Activated T-helper 17 cell treated with anti-CD3 and anti-CD28 coated beads, Interleukin-2, amount 50 U/mL, for 72 hours (primary cell): ENCODE measurements around the gene GRM1. TPM values are rescaled to one million over a fixed set of nuclear protein-coding genes. Genes with fewer than 3 reads are reported as not detected.

Source experiments
- ATAC-seq: fragments of 150-1000 bp; cut with Tn5 transposase; replicated peaks from 2 replicates; pipeline ENCODE4 v1.10.0; 2021; ENCODE audit warnings: mild to moderate bottlenecking, moderate library complexity
- H3K27ac Mint-ChIP-seq: one replicate; pipeline ENCODE4 v1.8.0; 2022; ENCODE audit warnings: mixed read lengths
- H3K27me3 Mint-ChIP-seq: one replicate; pipeline ENCODE4 v1.8.0; 2022; ENCODE audit warnings: mixed read lengths
- H3K36me3 Mint-ChIP-seq: one replicate; pipeline ENCODE4 v1.8.0; 2022; ENCODE audit warnings: low read depth, mild to moderate bottlenecking, mixed read lengths
- H3K4me1 Mint-ChIP-seq: one replicate; pipeline ENCODE4 v1.8.0; 2022; ENCODE audit warnings: mixed read lengths
- H3K4me3 Mint-ChIP-seq: one replicate; pipeline ENCODE4 v1.8.0; 2022; ENCODE audit warnings: mild to moderate bottlenecking, mixed read lengths
- H3K9me3 Mint-ChIP-seq: one replicate; pipeline ENCODE4 v1.8.0; 2022; ENCODE audit warnings: mixed read lengths
- total RNA-seq, 2 donors: library from RNA; stranded (reverse); gene quantifications; one replicate each; pipeline ENCODE4 v1.2.3, GENCODE V29; 2022

Gene GRM1
- total RNA-seq, 2 donors from 2014 or later = 0.04 TPM; not detected in 1

DNA sequence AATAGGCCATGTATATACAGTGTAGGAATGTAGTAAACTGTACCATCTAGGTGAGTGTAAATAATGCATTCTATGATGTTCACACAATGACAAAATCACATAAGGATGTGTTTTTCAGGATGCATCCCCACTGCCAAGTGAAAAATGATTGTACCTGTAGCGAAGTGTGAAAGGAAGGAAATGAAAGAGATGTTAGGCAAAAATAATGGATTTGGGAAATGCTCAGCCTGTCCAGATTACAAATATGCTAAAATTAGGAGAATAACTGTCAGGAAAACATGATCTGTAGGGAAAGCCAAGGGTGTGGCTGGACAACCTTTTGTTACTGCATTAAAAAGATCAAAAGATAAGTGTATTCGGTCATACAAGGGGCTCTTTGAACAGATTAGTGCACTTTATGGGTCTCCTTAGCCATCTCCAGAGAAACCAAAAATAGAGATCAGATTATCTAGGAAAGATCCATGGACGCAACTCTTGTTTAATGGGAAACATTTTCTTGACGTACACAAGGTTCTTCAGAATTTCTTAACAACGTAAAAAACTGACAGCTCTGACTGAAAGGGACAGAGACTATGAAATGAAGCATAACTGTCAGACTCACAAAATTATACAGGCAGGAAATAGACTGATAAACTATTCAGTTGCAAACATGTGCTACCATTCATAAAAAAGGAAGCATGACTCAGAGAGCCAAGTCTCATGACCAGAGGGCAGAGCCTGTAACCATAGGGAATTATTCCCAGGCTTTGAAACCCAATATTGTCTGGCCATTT, 261.1 kb downstream of the GRM1 start:
- Mint-ChIP-seq H3K27ac (no peak overlapping the region), H3K27me3 (peaks cover 3% of the 10 kb centered on the region), H3K4me3 (no peak overlapping the region), H3K4me1 (no peaks in the 10 kb centered on the region), H3K36me3 (no peaks in the 10 kb centered on the region), H3K9me3 (no peaks in the 10 kb centered on the region)
- ATAC-seq = no peak

DNA sequence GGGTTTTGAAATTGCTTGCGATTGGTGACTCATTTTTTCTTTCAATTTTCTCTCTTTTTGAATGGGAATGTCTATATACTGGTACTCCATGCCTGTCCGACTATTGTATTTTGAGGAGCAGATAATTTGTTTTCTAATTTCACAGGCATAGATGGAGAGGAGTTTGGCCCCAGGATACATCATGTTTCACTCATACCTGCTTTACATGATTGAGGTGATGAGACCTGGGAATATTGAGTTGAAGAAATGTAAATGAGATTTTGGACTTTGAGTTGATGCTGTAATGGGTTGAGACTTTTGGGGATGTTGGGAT, 261.7 kb downstream of the GRM1 start:
- ATAC-seq = no peak
- H3K4me1 Mint-ChIP-seq = no peaks in the 10 kb centered on the region
- peaks cover 3% of the 10 kb centered on the region for H3K27me3 Mint-ChIP-seq
- no peak overlapping the region for H3K4me3 Mint-ChIP-seq
- H3K27ac Mint-ChIP-seq = no peak overlapping the region
- no peaks in the 10 kb centered on the region for H3K36me3 Mint-ChIP-seq
- no peaks in the 10 kb centered on the region for H3K9me3 Mint-ChIP-seq

DNA sequence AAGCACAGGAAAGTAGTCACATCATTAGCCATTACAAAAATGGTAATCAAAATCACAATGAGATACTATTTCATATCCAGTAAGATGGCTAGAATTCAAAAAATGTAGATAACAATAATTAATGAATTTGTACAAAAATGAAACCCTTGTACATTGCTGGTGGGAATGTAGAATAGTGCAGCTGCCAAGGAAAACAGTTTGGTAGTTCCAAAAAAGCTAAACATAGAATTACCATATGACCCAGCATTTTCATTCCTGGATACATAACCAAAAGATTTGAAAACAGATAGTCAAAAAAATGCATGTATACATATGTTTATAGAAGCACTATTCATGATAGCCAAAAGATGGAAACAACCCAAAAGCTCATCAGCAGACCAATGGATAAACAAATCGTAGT, 263.6 kb downstream of the GRM1 start:
- Mint-ChIP-seq H3K4me3 (no peak overlapping the region), H3K27me3 (peaks cover 3% of the 10 kb centered on the region), H3K36me3 (no peaks in the 10 kb centered on the region), H3K9me3 (no peaks in the 10 kb centered on the region), H3K27ac (no peak overlapping the region), H3K4me1 (no peaks in the 10 kb centered on the region)
- ATAC-seq = no peak

DNA sequence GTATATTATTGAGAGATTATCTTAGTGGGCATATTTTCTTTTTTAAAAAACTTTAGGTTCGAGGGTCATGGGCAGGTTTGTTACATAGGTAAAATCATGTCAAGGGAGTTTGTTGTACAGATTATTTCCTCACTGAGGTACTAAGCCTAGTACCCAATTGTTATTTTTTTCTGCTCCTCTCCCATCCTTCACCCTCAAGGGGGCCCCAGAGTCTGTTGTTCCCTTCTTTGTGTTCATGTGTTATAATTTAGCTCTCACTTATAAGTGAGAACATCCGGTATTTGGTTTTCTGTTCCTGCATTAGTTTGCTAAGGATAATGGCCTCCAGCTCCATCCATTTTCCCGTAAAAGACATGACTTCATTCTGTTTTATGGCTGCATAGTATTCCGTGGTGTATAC, 266.8 kb downstream of the GRM1 start:
- Mint-ChIP-seq H3K27me3 (peaks cover 5% of the 10 kb centered on the region), H3K27ac (no peak overlapping the region), H3K36me3 (no peaks in the 10 kb centered on the region), H3K4me1 (no peaks in the 10 kb centered on the region), H3K4me3 (no peak overlapping the region), H3K9me3 (no peaks in the 10 kb centered on the region)
- no peak for ATAC-seq

DNA sequence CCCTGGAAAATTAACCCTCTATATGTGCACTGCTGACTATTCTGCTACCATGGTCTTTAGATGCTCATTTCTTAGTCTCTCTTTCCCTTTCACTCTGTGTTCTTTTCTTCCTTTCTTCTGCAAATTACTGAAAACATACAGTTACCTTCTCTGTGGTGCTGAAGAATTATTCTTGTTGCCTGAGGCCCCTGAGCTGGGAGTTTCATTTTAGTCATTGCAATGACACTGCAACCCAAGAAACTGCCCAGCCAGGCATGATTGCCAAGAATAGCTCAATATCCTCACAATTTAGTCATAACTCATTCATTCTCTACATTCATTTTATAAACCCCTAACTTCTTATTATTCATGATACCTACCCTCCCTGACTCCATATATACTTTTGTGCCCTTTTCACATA, 269.0 kb downstream of the GRM1 start:
- H3K4me1 Mint-ChIP-seq = no peaks in the 10 kb centered on the region
- H3K9me3 Mint-ChIP-seq = no peaks in the 10 kb centered on the region
- H3K27ac Mint-ChIP-seq = no peak overlapping the region
- H3K36me3 Mint-ChIP-seq = no peaks in the 10 kb centered on the region
- ATAC-seq = no peak
- peaks cover 12% of the 10 kb centered on the region for H3K27me3 Mint-ChIP-seq
- no peak overlapping the region for H3K4me3 Mint-ChIP-seq

DNA sequence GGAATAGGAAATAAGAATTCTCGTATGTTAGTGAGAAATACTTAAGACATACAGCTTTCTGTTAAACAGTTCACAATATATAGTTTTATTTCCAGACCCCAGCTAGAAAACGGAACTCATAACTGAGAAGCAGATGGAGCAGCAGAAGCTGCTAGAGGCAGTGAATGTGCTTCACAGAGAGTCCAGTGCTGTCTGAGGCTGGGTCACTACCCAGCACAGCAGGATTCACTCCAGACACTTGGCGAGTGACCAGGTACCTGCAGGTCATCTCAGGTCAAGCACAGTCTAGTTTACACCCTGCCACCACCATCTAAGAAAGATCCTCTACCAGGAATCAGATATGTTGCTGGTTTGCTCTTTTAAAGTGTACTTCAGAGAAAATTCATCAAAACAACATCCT, 271.7 kb downstream of the GRM1 start:
- Mint-ChIP-seq H3K4me1 (no peaks in the 10 kb centered on the region), H3K36me3 (no peaks in the 10 kb centered on the region), H3K27ac (no peak overlapping the region), H3K4me3 (no peak overlapping the region), H3K9me3 (no peaks in the 10 kb centered on the region), H3K27me3 (peaks cover 12% of the 10 kb centered on the region)
- ATAC-seq = no peak

DNA sequence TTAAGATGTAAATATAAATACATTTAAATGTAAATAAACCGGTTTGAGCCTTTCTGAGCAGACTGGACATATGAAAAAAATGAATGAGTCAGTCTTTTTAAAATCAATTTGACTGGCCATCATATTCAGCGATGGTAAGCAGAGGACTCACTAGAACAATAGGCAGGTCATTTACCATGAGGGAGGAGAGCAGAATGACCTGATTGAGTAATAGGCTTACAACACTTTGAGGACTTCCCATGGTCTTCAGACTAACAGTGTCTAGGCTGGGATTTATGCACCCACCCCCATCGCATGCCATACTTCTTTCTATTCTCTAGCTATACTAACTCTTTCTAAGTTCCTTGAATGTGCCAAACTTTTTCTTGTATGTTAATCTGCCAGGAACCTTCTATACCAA, 272.9 kb downstream of the GRM1 start:
- no peak for ATAC-seq
- Mint-ChIP-seq H3K27me3 (peaks cover 12% of the 10 kb centered on the region), H3K36me3 (no peaks in the 10 kb centered on the region), H3K4me3 (no peak overlapping the region), H3K27ac (no peak overlapping the region), H3K4me1 (no peaks in the 10 kb centered on the region), H3K9me3 (no peaks in the 10 kb centered on the region)

DNA sequence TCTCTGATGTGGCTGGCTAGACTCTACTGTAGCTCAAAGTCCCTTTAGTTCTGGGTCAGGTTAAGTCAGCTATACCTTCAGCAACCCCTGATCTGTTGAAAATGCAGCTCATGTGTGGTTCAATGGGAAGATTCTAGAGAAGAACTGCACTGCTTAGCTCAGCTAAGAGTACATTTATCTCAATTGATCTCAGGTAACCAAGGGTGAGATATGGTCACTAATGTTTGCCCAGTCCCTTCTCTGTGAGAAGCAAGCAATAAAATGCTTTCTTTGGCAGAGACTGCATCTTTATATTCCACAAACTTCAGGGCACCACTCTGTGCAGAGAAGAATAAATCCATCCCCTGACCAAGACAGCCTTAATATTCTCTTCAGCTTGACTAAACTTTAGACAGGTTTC, 274.1 kb downstream of the GRM1 start:
- no peak overlapping the region for H3K4me3 Mint-ChIP-seq
- no peaks in the 10 kb centered on the region for H3K4me1 Mint-ChIP-seq
- no peak overlapping the region for H3K27ac Mint-ChIP-seq
- no peaks in the 10 kb centered on the region for H3K9me3 Mint-ChIP-seq
- H3K27me3 Mint-ChIP-seq = peaks cover 9% of the 10 kb centered on the region
- H3K36me3 Mint-ChIP-seq = no peaks in the 10 kb centered on the region
- no peak for ATAC-seq

DNA sequence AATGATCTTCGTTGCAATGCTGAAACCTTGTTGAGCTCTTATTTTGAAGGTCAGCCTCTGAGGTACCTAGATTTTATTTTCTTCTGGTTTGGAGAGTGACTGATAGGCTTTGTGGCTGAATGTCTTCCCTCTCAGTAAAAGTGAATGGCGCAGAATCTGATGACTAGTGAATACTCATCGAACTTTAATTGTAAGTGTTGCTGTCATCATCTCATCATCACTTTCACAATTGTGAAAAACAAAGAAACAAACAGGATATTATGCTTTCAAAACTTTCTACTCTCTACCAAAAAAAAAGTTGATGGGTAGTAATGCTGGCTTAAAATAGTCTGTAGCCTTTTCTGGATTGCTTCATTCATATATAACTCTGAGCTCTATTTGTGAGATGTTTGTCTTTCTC, 275.3 kb downstream of the GRM1 start:
- Mint-ChIP-seq H3K27ac (no peak overlapping the region), H3K4me3 (no peak overlapping the region), H3K36me3 (no peaks in the 10 kb centered on the region), H3K4me1 (no peaks in the 10 kb centered on the region), H3K9me3 (no peaks in the 10 kb centered on the region), H3K27me3 (peaks cover 7% of the 10 kb centered on the region)
- no peak for ATAC-seq

DNA sequence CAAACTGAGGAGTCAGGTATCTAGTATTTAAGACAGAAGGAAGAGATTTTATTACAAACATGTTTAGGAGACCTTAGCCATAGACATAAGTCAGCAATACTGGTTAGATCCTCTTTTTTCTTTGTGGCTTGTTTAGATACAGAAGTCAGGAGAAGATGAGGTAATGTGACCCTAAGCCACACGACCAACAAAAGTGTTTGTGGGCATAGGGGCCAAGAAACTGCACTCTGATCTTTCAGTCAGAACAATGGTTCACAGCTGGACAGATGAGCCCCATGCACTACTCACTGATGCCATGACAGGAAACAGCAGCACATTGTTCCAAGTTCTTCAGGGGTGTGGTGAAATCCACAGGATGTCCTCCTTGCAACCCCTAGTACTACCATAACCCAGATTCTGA, 276.2 kb downstream of the GRM1 start:
- Mint-ChIP-seq H3K36me3 (no peaks in the 10 kb centered on the region), H3K4me1 (no peaks in the 10 kb centered on the region), H3K27me3 (peaks cover 7% of the 10 kb centered on the region), H3K4me3 (no peak overlapping the region), H3K27ac (no peak overlapping the region), H3K9me3 (no peaks in the 10 kb centered on the region)
- ATAC-seq = no peak

DNA sequence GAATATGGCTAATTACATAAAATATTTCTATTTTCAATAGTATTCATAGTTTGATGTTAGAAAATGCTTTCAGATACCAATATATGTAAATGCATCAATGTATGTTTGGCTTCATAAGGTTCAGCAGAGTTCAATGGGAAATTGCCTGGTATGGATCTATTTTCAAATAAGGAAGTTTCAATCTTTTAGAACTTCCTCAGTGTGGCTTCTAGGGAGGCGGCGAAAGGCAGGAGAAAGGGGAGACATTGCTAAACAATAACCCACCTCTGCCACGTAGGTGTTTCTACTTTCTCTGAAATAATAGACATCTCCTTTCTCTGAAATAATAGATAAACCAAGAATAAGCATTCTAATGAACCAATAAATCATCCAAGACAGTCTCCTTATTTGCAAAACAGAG, 277.1 kb downstream of the GRM1 start:
- H3K27me3 Mint-ChIP-seq = peaks cover 7% of the 10 kb centered on the region
- no peak for ATAC-seq
- H3K27ac Mint-ChIP-seq = no peak overlapping the region
- no peaks in the 10 kb centered on the region for H3K9me3 Mint-ChIP-seq
- no peak overlapping the region for H3K4me3 Mint-ChIP-seq
- no peaks in the 10 kb centered on the region for H3K36me3 Mint-ChIP-seq
- H3K4me1 Mint-ChIP-seq = no peaks in the 10 kb centered on the region

DNA sequence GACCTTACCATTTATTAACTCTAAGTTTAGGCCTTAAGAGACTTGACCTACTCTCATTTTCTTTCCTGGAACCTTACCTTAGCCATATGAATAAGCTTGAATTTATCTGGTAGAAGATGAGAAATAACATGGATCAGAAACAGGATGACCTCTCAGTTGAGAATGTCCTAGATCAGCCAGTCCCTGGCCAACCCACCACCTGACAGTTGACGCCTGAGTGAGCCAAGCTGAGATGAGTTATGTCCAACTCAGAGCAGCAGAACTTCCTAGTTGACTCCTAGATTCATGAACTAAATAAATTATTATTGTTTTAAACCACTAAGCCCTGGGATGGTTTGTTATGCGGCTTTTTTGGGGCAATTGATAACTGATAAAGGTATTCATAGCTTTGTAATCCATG, 281.8 kb downstream of the GRM1 start:
- H3K27me3 Mint-ChIP-seq = no peaks in the 10 kb centered on the region
- H3K9me3 Mint-ChIP-seq = no peaks in the 10 kb centered on the region
- no peak overlapping the region for H3K4me3 Mint-ChIP-seq
- no peaks in the 10 kb centered on the region for H3K36me3 Mint-ChIP-seq
- no peak overlapping the region for H3K27ac Mint-ChIP-seq
- no peak for ATAC-seq
- H3K4me1 Mint-ChIP-seq = no peaks in the 10 kb centered on the region

DNA sequence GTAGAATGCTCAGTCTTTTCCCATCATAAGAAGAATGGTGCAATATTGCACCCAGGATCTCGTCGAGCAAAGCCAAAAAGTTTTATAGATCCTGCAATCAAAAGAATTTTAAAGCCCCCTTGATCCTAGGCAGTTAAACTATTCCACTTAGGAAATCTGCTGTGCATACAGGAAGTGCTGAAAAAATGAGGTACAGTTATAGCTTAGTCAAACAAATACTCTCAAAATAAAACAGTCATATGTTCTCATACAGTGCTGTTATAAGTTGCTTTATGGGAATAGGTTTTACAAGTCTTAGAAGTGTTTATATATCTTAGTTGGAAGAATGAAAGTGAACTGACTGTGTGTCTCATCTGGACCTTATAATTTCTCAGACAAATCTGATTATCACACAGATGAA, 282.2 kb downstream of the GRM1 start:
- Mint-ChIP-seq H3K36me3 (no peaks in the 10 kb centered on the region), H3K27ac (no peak overlapping the region), H3K9me3 (no peaks in the 10 kb centered on the region), H3K27me3 (no peaks in the 10 kb centered on the region), H3K4me3 (no peak overlapping the region), H3K4me1 (no peaks in the 10 kb centered on the region)
- ATAC-seq = no peak

DNA sequence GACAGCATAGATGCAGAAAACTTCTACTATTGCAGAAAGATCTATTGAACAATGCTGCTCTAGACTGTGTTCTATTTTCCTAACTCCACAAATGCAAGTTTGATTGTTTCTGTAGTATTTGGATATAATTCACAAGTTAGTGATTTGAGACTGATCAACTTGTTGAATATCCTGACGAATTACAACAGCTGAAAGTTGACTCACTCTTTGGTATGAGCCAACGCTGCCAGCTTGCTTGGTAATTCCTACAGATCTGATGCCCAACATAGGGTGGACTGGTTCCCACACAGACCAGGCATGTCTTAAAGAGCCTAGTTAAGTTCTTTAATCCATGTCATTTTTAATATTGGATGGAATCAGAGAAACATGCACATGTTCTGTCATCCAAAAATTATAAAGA, 283.7 kb downstream of the GRM1 start:
- Mint-ChIP-seq H3K36me3 (no peaks in the 10 kb centered on the region), H3K27me3 (no peaks in the 10 kb centered on the region), H3K9me3 (no peaks in the 10 kb centered on the region), H3K4me3 (no peak overlapping the region), H3K4me1 (no peaks in the 10 kb centered on the region), H3K27ac (no peak overlapping the region)
- ATAC-seq = no peak

DNA sequence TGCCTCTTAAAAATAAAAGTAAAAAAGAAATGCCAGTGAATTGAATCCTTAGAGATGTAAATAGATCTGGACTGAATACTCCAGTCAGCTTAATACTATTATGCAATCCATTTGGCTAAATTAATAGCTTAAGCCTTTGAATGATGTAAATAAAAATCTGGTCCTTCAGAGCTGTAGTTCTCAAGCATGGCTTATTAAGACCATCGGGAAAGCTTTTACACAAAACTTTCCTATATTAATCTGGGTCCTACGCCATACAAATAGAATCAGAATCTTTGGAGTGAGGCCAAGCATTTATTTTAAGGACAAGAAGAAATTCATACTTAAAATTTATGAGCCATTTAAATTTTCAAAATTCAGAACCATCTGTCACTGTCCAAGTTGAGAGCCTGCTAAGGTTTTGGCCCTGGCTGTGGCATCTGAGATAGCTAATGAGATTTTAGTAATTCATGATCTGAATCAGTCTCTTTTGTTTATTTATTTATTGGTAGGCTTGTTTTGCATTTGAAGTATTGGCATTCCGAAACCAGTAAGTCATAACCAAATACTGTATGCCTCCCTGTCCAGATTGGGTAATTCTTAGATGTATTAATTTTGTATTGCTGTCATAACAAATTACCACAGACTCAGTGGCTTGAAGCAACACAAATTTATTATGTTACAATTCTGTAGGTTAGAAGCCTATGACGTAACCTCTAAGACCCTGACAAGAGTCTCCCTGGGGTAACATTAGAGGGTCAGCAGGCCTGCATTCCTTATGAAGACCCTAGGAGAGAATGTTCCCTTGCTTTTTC, 286.7 kb downstream of the GRM1 start:
- Mint-ChIP-seq H3K4me1 (no peaks in the 10 kb centered on the region), H3K27me3 (no peaks in the 10 kb centered on the region), H3K36me3 (no peaks in the 10 kb centered on the region), H3K9me3 (no peaks in the 10 kb centered on the region), H3K4me3 (no peak overlapping the region), H3K27ac (no peak overlapping the region)
- ATAC-seq = no peak
